Brain microvascular endothelial cell (primary cell): Measurements from ENCODE around the gene LRRN4.

ENCODE experiments used
- DNase-seq: peaks from one replicate; pipeline ENCODE4 v3.0.0-alpha.2; 2020
- H3K27ac ChIP-seq: fragments of 250-450 bp; sonication (Bioruptor Pico); 2 replicates; pipeline ENCODE4 v1.5.1; 2020; ENCODE audit warnings: mild to moderate bottlenecking, moderate library complexity
- H3K27me3 ChIP-seq: fragments of 250-450 bp; sonication (Bioruptor Pico); replicated peaks from 2 replicates; pipeline ENCODE4 v1.5.1; 2020; ENCODE audit warnings: mild to moderate bottlenecking
- H3K36me3 ChIP-seq: fragments of 250-450 bp; sonication (Bioruptor Pico); replicated peaks from 2 replicates; pipeline ENCODE4 v1.5.1; 2020; ENCODE audit warnings: mild to moderate bottlenecking
- H3K4me3 ChIP-seq: 2 replicates; pipeline ENCODE4 v1.5.1; 2011; ENCODE audit warnings: low read depth, mild to moderate bottlenecking, control low read depth, low read length, moderate library complexity
- CTCF ChIP-seq: IDR thresholded peaks from 2 replicates; pipeline ENCODE4 v1.5.1; 2011; ENCODE audit warnings: low read depth, mild to moderate bottlenecking, moderate library complexity, low read length, control low read depth, inconsistent platforms; ENCODE audit errors: missing control alignments
- in situ Hi-C: cut with HindIII; loops from 2 replicates; pipeline ENCODE4 v1.10.0; 2017; ENCODE audit warnings: low sequenced_read_pairs, low pct_ligation_motif_present

Gene LRRN4

DNA sequence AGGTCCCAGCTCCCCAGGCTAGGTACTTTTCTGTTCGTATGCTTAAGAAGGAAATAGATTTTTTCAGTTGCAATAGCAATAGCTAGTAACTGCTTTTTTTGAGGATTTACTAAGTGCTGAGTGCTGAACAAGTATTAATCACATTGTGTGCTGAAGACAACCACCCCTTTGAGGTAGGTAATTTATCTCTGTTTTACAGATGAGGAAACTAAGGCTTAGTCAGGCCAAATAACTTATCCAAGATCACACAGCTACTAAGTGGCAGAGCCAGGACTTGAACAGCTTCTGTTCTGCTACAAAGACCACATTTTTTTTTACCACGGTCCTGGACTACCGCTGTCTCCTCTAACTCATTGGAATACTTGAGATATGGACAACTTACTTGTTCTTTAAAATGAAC is 39.8 kb downstream of the LRRN4 start:
- Histone ChIP-seq H3K27me3 (no peaks in the 10 kb centered on the region), H3K27ac (no peak overlapping the region), H3K4me3 (no peak overlapping the region), H3K36me3 (peaks cover 41% of the 10 kb centered on the region)
- TF ChIP-seq CTCF, result no peak
- no peak for DNase-seq
- in situ Hi-C loops, result no loop called here

DNA sequence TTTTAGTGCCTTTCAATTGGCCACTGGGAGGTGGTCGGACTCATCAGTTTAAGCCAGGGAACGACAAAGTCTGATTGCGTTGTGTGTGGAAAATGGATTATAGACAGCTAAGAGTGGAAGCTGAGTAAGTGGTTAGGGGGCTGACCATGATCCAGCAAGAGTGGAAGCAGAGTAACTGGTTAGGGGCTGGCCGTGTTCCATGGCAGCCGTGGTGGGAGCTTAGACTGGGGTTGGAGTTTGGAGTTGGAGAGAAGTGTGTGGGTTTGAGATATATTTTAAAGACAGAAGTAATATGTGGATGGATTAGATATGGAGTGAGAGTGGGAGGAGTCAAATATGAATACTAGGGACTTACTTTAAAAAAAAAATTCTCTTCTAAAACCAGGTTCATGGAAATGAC is 41.7 kb downstream of the LRRN4 start:
- H3K36me3 ChIP-seq, result peaks cover 41% of the 10 kb centered on the region
- no peaks in the 10 kb centered on the region for H3K27me3 ChIP-seq
- no peak overlapping the region for H3K27ac ChIP-seq
- in situ Hi-C loops, result no loop called here
- TF ChIP-seq CTCF, result no peak
- H3K4me3 ChIP-seq, result no peak overlapping the region
- no peak for DNase-seq

GRCh38 chr20:6008254-6008653 is 45.6 kb downstream of the LRRN4 start:
- H3K36me3 ChIP-seq, result peaks cover 28% of the 10 kb centered on the region
- peak; percentile 77 for DNase-seq
- no peak overlapping the region for H3K27ac ChIP-seq
- H3K27me3 ChIP-seq, result no peaks in the 10 kb centered on the region
- no peak for TF ChIP-seq CTCF
- peak overlapping the region; percentile 6 for H3K4me3 ChIP-seq
- in situ Hi-C loops, result no loop called here

- TF ChIP-seq CTCF, result no peak
- in situ Hi-C loops, result no loop called here
- Histone ChIP-seq H3K4me3 (peak overlapping the region; percentile 75), H3K27ac (no peak overlapping the region), H3K36me3 (peaks cover 25% of the 10 kb centered on the region), H3K27me3 (no peaks in the 10 kb centered on the region)
- DNase-seq, result no peak
Measured at GRCh38 chr20:6007529-6008103, 46.2 kb downstream of the LRRN4 start.

DNA sequence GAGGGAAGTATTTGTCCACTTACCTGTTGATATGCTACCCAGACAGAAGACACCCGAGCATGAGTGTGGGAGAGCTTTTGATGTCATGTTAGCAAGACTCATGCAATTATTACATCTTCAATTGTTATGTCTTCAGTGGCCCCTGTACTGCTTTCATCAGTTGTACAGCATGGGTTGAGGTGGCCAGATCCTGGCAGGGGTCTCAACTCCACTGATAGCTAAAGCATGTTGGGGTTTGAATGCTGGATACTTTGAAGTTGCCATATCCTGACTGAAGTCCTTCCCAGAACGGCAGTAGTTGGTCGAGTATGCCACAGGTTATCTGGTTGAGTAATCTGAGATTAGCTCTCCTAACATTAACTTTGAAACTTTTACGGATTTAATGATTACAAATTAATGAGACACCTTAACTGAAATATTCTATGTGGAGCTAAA is 46.7 kb downstream of the LRRN4 start:
- Histone ChIP-seq H3K4me3 (peak overlapping the region; percentile 75), H3K27me3 (no peaks in the 10 kb centered on the region), H3K36me3 (peaks cover 22% of the 10 kb centered on the region), H3K27ac (no peak overlapping the region)
- peak; percentile 2 for DNase-seq
- no peak for TF ChIP-seq CTCF
- in situ Hi-C loops, result no loop called here

DNA sequence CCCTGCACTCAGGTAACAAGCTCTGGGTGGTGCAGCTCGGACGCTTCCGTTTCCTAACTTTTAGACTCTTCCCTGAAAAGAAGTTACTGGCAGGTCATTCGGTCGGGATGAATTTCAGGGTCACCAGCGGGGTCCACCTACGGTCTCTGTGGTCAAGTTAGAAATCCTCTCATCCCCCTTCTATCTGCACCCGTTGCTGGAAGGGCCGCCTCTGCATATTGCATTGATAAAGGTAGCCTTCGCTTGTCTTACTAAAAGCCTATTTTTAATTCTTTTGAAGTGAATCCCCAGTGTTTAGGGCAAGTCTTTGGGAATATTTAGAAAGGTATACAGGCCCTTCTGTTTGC is 47.3 kb downstream of the LRRN4 start:
- no peak for TF ChIP-seq CTCF
- DNase-seq, result no peak
- no peaks in the 10 kb centered on the region for H3K27me3 ChIP-seq
- H3K36me3 ChIP-seq, result peaks cover 17% of the 10 kb centered on the region
- in situ Hi-C loops, result no loop called here
- peak overlapping the region; percentile 77 for H3K27ac ChIP-seq
- H3K4me3 ChIP-seq, result peak overlapping the region; percentile 75
